ENCODE results near the gene MORN1. TPM values are rescaled to one million over a fixed set of nuclear protein-coding genes. Genes with fewer than 3 reads are reported as not detected.

MORN1 gene
- polyA plus RNA-seq, 1 experiment, result 3.7 TPM

GRCh38 chr1:2283371-2283990, 107.9 kb downstream of the MORN1 start:
- no peak for TF ChIP-seq CTCF (IDR thresholded peaks at IDR 0.05; ENCODE audit: insufficient read depth, low read depth, low read length)
- Histone ChIP-seq H3K36me3 (ENCODE audit: control insufficient read depth, insufficient read depth, low read length) (no peaks in the 10 kb centered on the region; the same call in 1 of the 2 replicates), H3K4me3 (ENCODE audit: low read depth, low read length) (no peak overlapping the region), H3K27me3 (ENCODE audit: control insufficient read depth, insufficient read depth, low read length) (no peaks in the 10 kb centered on the region)
- CTCF ChIA-PET, result interaction anchor here (1.0 to 1.1 kb wide), 2 partner anchors 32 to 99 kb away, joined by 3 read pairs; no protein-coding TSS in a partner anchor
- no peak for DNase-seq (ENCODE audit: low read depth)
- POLR2A ChIA-PET, result no interaction called here

- TF ChIP-seq CTCF (IDR thresholded peaks at IDR 0.05; ENCODE audit: insufficient read depth, low read depth, low read length), result no peak
- H3K27me3 ChIP-seq (ENCODE audit: control insufficient read depth, insufficient read depth, low read length), result no peaks in the 10 kb centered on the region
- DNase-seq (ENCODE audit: low read depth), result no peak
- no peak overlapping the region for H3K4me3 ChIP-seq (ENCODE audit: low read depth, low read length)
- ChIA-PET CTCF (interaction anchor here (1.1 kb wide), 1 partner anchor 32 kb away, joined by 3 read pairs; no protein-coding TSS in a partner anchor), POLR2A (no interaction called here)
- H3K36me3 ChIP-seq (ENCODE audit: control insufficient read depth, insufficient read depth, low read length), result peaks cover 1% of the 10 kb centered on the region; the same call in 1 of the 2 replicates
Measured at GRCh38 chr1:2282556-2283270, 108.6 kb downstream of the MORN1 start.

DNA sequence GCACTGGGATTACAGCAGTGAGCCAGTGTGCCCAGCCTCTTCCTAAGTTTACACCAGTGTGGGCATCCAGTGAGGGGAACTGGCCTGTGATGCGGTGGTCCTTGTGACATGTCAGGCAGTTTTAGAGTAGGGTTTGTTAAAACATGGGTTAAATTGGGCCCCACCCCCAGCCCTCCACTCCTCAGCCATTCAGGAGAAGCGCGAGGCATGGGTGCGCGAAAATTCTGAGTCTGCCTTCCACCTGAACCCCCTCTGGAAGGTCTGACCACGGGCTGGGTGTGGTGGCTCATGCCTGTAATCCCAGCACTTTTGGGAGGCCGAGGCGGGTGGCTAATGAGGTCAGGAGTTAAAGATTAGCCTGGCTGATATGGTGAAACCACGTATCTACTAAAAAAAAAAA, 111.5 kb downstream of the MORN1 start:
- no peak for DNase-seq (ENCODE audit: low read depth)
- CTCF ChIA-PET, result no interaction called here
- H3K36me3 ChIP-seq (ENCODE audit: control insufficient read depth, insufficient read depth, low read length), result peaks cover 3% of the 10 kb centered on the region
- H3K27me3 ChIP-seq (ENCODE audit: control insufficient read depth, insufficient read depth, low read length), result no peaks in the 10 kb centered on the region
- H3K4me3 ChIP-seq (ENCODE audit: low read depth, low read length), result no peak overlapping the region
- TF ChIP-seq CTCF (IDR thresholded peaks at IDR 0.05; ENCODE audit: insufficient read depth, low read depth, low read length), result no peak
- POLR2A ChIA-PET, result no interaction called here

DNA sequence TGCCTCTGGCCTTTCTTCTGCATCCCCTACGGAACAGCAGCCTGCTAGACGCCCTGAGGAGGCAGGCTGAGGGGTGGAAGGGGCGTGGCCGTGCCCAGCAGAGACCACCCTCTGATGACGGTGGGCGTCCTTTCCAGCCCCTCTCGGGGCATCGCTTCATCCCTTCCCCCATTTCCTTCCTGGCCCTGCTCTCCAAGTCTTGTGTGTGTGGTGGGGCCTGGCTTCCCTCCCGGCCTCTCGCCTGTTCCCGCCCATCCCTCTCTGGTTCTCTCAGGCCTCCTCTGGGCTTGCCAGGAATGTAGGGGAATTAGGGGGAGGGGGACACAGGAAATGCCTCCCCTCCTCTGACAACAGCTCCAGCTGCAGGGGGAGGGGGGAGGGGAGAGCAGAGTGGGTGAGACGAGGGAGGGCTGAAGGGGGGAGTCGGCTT, 112.1 kb downstream of the MORN1 start:
- peak; percentile 60 for DNase-seq (ENCODE audit: low read depth)
- ChIA-PET CTCF (no interaction called here), POLR2A (no interaction called here)

More for the DNA sequence above, 112.1 kb downstream of the MORN1 start:
- Histone ChIP-seq H3K27me3 (ENCODE audit: control insufficient read depth, insufficient read depth, low read length) (no peaks in the 10 kb centered on the region), H3K36me3 (ENCODE audit: control insufficient read depth, insufficient read depth, low read length) (peaks cover 3% of the 10 kb centered on the region), H3K4me3 (ENCODE audit: low read depth, low read length) (no peak overlapping the region)
- TF ChIP-seq CTCF (IDR thresholded peaks at IDR 0.05; ENCODE audit: insufficient read depth, low read depth, low read length), result no peak
